Measurements from ENCODE around the gene SYNE2. TPM values are rescaled to one million over a fixed set of nuclear protein-coding genes. Genes with fewer than 3 reads are reported as not detected.

Gene SYNE2
- total RNA-seq, 1 donor from 2014 or later, result 5.7 TPM

DNA sequence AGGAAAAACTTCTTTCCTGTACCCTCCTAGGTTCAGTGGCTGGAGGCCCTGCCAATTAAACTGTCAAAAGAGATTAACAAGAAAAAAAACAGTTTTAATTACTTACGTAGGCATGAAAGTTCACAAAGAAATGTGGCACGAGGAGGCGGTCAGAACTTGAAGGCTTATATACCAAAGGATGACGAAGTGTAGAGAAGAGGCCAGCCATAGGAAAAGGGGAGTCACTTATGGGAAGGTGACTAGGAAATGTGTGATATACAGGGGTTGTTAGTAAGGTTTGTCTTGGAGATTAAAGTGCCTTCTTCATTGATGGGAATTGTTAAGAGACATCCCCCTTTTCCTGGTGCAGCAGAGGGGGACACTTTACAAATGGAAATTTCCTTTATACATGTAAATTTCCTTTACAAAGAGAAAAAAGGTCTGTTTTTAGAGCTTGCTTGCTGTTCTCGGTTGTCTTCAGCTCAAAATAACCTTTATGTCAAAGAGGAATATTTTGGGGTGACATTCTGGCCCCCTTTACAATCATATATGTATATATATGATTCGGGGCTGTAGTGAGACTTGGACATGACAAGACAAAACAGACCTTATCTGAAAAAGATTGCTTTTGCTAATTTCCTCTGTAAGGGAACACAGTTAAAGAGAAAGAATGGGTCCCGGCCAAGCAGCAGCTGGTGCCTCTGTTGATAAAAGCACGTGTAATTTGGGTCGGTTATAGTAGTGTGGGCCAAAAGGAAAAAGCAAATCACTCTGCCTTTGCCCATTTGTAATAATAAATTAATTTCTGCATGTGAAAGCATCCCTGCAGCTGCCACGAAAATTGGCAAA is 38.6 kb downstream of the SYNE2 start:
- no peak overlapping the region for H3K27ac ChIP-seq (ENCODE audit: low read depth, low read length)

DNA sequence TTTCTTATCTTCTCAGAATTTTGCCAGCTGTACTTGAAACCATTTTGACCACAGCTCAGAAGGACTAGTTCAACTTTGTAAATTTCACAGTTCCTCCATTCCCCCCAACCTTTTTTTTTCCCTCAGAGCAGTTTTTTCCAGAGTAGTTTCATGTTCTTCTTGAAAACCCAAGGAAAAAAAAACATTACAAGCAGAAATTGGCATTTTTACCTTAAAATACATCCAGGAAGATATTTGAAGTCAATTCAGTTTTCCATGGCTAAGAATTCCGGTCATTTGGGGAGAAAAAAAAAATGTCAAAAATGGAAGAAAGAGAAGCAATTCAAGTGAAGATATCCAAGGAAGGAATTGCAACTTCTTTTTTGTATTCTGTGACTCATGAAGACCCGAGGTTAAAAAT is 39.5 kb downstream of the SYNE2 start:
- no peaks in the 10 kb centered on the region for H4K20me1 ChIP-seq (ENCODE audit: insufficient read depth, low read length)
- no peak overlapping the region for H3K4me3 ChIP-seq (ENCODE audit: insufficient read depth, low read depth, low read length)
- TF ChIP-seq, protein P1, sequence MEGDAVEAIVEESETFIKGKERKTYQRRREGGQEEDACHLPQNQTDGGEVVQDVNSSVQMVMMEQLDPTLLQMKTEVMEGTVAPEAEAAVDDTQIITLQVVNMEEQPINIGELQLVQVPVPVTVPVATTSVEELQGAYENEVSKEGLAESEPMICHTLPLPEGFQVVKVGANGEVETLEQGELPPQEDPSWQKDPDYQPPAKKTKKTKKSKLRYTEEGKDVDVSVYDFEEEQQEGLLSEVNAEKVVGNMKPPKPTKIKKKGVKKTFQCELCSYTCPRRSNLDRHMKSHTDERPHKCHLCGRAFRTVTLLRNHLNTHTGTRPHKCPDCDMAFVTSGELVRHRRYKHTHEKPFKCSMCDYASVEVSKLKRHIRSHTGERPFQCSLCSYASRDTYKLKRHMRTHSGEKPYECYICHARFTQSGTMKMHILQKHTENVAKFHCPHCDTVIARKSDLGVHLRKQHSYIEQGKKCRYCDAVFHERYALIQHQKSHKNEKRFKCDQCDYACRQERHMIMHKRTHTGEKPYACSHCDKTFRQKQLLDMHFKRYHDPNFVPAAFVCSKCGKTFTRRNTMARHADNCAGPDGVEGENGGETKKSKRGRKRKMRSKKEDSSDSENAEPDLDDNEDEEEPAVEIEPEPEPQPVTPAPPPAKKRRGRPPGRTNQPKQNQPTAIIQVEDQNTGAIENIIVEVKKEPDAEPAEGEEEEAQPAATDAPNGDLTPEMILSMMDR (IDR thresholded peaks at IDR 0.05; ENCODE audit: insufficient read depth, low read depth, low read length), result no peak
- TF ChIP-seq EZH2 (IDR thresholded peaks at IDR 0.05; ENCODE audit: insufficient read depth, low read length), result no peak
- Mint-ChIP-seq H3K27ac (ENCODE audit: unreplicated experiment) (no peak overlapping the region), H3K9me3 (ENCODE audit: unreplicated experiment) (no peaks in the 10 kb centered on the region), H3K4me3 (ENCODE audit: unreplicated experiment) (no peak overlapping the region), H3K27me3 (ENCODE audit: low read depth, unreplicated experiment) (no peaks in the 10 kb centered on the region), H3K36me3 (ENCODE audit: low read depth, unreplicated experiment) (no peaks in the 10 kb centered on the region), H3K4me1 (ENCODE audit: low read depth, unreplicated experiment) (peaks cover 35% of the 10 kb centered on the region)
- no peaks in the 10 kb centered on the region for H3K36me3 ChIP-seq (ENCODE audit: insufficient read depth, low read length)
- no peak overlapping the region for H3K27ac ChIP-seq (ENCODE audit: low read depth, low read length)
- H3K4me2 ChIP-seq (ENCODE audit: low read length), result no peak overlapping the region
- no peak overlapping the region for H2AFZ ChIP-seq (ENCODE audit: low read depth, low read length)
- H3K79me2 ChIP-seq (ENCODE audit: insufficient read depth, low read length), result no peaks in the 10 kb centered on the region
- H3K4me1 ChIP-seq (ENCODE audit: insufficient read depth, low read length), result peaks cover 24% of the 10 kb centered on the region
- FAIRE-seq, result no peak
- no peaks in the 10 kb centered on the region for H3K27me3 ChIP-seq (ENCODE audit: insufficient read depth, low read length)
- H3K9me3 ChIP-seq (ENCODE audit: insufficient read depth, low read depth, low read length), result no peaks in the 10 kb centered on the region
- no peak for DNase-seq (ENCODE audit: low read depth)
- no peak overlapping the region for H3K9ac ChIP-seq (ENCODE audit: low read length)

More for the DNA sequence above, 38.6 kb downstream of the SYNE2 start:
- H3K9me3 ChIP-seq (ENCODE audit: insufficient read depth, low read depth, low read length), result no peaks in the 10 kb centered on the region
- H3K4me3 ChIP-seq (ENCODE audit: insufficient read depth, low read depth, low read length), result no peak overlapping the region
- no peaks in the 10 kb centered on the region for H3K79me2 ChIP-seq (ENCODE audit: insufficient read depth, low read length)
- no peaks in the 10 kb centered on the region for H3K27me3 ChIP-seq (ENCODE audit: insufficient read depth, low read length)
- no peaks in the 10 kb centered on the region for H3K27me3 Mint-ChIP-seq (ENCODE audit: low read depth, unreplicated experiment)
- no peak for DNase-seq (ENCODE audit: low read depth)
- H3K4me3 Mint-ChIP-seq (ENCODE audit: unreplicated experiment), result no peak overlapping the region
- H4K20me1 ChIP-seq (ENCODE audit: insufficient read depth, low read length), result no peaks in the 10 kb centered on the region
- H3K9ac ChIP-seq (ENCODE audit: low read length), result no peak overlapping the region
- peak overlapping the region; percentile 73 for H3K27ac Mint-ChIP-seq (ENCODE audit: unreplicated experiment)
- H3K36me3 Mint-ChIP-seq (ENCODE audit: low read depth, unreplicated experiment), result no peaks in the 10 kb centered on the region
- H3K4me1 ChIP-seq (ENCODE audit: insufficient read depth, low read length), result peaks cover 17% of the 10 kb centered on the region
- FAIRE-seq, result no peak
- TF ChIP-seq EZH2 (IDR thresholded peaks at IDR 0.05; ENCODE audit: insufficient read depth, low read length), result no peak
- peak overlapping the region; percentile 44 for H2AFZ ChIP-seq (ENCODE audit: low read depth, low read length)
- no peak overlapping the region for H3K4me2 ChIP-seq (ENCODE audit: low read length)
- H3K36me3 ChIP-seq (ENCODE audit: insufficient read depth, low read length), result no peaks in the 10 kb centered on the region
- H3K9me3 Mint-ChIP-seq (ENCODE audit: unreplicated experiment), result no peaks in the 10 kb centered on the region
- H3K4me1 Mint-ChIP-seq (ENCODE audit: low read depth, unreplicated experiment), result peaks cover 31% of the 10 kb centered on the region

DNA sequence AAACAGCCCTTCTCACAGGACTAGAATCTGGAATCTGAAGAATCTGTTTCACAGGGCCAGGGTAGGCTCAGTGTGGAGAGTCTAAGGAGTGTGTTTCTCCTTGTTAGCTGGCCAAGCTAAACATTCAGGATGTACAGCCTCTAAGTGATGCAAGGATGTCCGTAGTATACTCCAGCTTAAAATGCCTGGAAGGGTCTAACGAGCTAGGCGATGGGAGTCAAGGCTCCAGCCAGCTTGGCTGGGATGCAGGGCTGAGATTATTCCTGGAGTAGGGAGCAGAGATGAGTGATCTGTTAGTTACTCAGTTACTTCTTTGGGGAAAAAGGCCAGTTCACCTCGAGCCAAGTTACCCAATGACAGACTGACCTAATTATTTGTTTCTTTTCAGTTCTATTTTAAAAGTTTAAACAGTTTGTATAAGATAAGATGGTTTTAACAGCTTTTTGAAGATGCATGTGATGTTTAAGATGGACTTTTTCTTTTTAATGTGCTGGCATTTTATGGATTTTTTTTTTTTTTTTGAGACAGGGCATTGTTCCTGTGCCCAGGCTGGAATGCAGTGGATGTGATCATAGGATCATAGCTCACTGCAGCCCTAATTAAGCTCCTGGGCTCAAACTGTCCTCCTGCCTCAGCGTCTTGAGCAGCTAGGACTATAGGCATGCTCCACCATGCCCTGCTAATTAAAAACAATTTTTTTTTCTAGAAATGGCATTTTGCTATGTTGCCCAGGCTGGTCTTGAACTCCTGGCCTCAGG is 41.1 kb downstream of the SYNE2 start:
- H3K9ac ChIP-seq (ENCODE audit: low read length), result no peak overlapping the region
- TF ChIP-seq EZH2 (IDR thresholded peaks at IDR 0.05; ENCODE audit: insufficient read depth, low read length), result no peak
- TF ChIP-seq, protein P1 (IDR thresholded peaks at IDR 0.05; ENCODE audit: insufficient read depth, low read depth, low read length), result no peak

More for the DNA sequence above, 41.1 kb downstream of the SYNE2 start:
- H3K27me3 ChIP-seq (ENCODE audit: insufficient read depth, low read length), result no peaks in the 10 kb centered on the region
- no peaks in the 10 kb centered on the region for H3K9me3 ChIP-seq (ENCODE audit: insufficient read depth, low read depth, low read length)
- peak overlapping the region; percentile 45 for H3K4me2 ChIP-seq (ENCODE audit: low read length)
- H3K4me3 Mint-ChIP-seq (ENCODE audit: unreplicated experiment), result no peak overlapping the region
- no peaks in the 10 kb centered on the region for H4K20me1 ChIP-seq (ENCODE audit: insufficient read depth, low read length)
- peaks cover 31% of the 10 kb centered on the region for H3K4me1 ChIP-seq (ENCODE audit: insufficient read depth, low read length)
- H3K36me3 ChIP-seq (ENCODE audit: insufficient read depth, low read length), result no peaks in the 10 kb centered on the region
- H3K9me3 Mint-ChIP-seq (ENCODE audit: unreplicated experiment), result no peaks in the 10 kb centered on the region
- no peaks in the 10 kb centered on the region for H3K27me3 Mint-ChIP-seq (ENCODE audit: low read depth, unreplicated experiment)
- H3K27ac ChIP-seq (ENCODE audit: low read depth, low read length), result no peak overlapping the region
- peak overlapping the region; percentile 60 for H3K27ac Mint-ChIP-seq (ENCODE audit: unreplicated experiment)
- peaks cover 44% of the 10 kb centered on the region for H3K4me1 Mint-ChIP-seq (ENCODE audit: low read depth, unreplicated experiment)
- DNase-seq (ENCODE audit: low read depth) (peak; percentile 94), FAIRE-seq (peak; percentile 17)
- H3K36me3 Mint-ChIP-seq (ENCODE audit: low read depth, unreplicated experiment), result no peaks in the 10 kb centered on the region
- no peaks in the 10 kb centered on the region for H3K79me2 ChIP-seq (ENCODE audit: insufficient read depth, low read length)
- H2AFZ ChIP-seq (ENCODE audit: low read depth, low read length), result peak overlapping the region; percentile 7
- no peak overlapping the region for H3K4me3 ChIP-seq (ENCODE audit: insufficient read depth, low read depth, low read length)

Measured in astrocyte (in vitro differentiated cells and primary cell).